TTC549 (cell line): ENCODE measurements around the gene TMEM94.
"Not testable (repeated sequence)": the region's sequence is repeated elsewhere in the genome, so short reads cannot be mapped to it uniquely, and the experiment has no call there.

Source experiments
- FAIRE-seq: peaks from 2 replicates; lab custom pipeline; 2012; peaks lifted over from hg19 to GRCh38; lab: Jason Lieb, UNC

The TMEM94 gene

GRCh38 chr17:75456417-75457046, at the start of gene TMEM94:
TSS of gene TMEM94 (plus strand) at chr17:75456635. CDS start at chr17:75471906, 15,271 bp downstream.
- peak; percentile 86 for FAIRE-seq

GRCh38 chr17:75407655-75408352, 48.6 kb upstream of the TMEM94 start:
- no peak for FAIRE-seq

- FAIRE-seq: no peak
Measured at GRCh38 chr17:75410141-75410540, 46.3 kb upstream of the TMEM94 start.

- no peak for FAIRE-seq
Measured at GRCh38 chr17:75411328-75412067, 44.9 kb upstream of the TMEM94 start.

- no peak for FAIRE-seq
Measured at GRCh38 chr17:75412455-75413317, 43.7 kb upstream of the TMEM94 start.

GRCh38 chr17:75414488-75414887, 41.9 kb upstream of the TMEM94 start:
- no peak for FAIRE-seq

GRCh38 chr17:75416006-75416405, 40.4 kb upstream of the TMEM94 start:
- no peak for FAIRE-seq

GRCh38 chr17:75417054-75417580, 39.3 kb upstream of the TMEM94 start:
- FAIRE-seq: no peak

GRCh38 chr17:75418531-75418930, 37.9 kb upstream of the TMEM94 start:
- FAIRE-seq: no peak

GRCh38 chr17:75428543-75429469, 27.6 kb upstream of the TMEM94 start:
- no peak for FAIRE-seq

- no peak for FAIRE-seq
Measured at GRCh38 chr17:75430159-75430974, 26.1 kb upstream of the TMEM94 start.

- no peak for FAIRE-seq
Measured at GRCh38 chr17:75433218-75433783, 23.1 kb upstream of the TMEM94 start.

GRCh38 chr17:75434433-75434832, 22.0 kb upstream of the TMEM94 start:
- not testable (repeated sequence) for FAIRE-seq

- FAIRE-seq: not testable (repeated sequence)
Measured at GRCh38 chr17:75437404-75437803, 19.0 kb upstream of the TMEM94 start.

- no peak for FAIRE-seq
Measured at GRCh38 chr17:75439287-75439686, 17.1 kb upstream of the TMEM94 start.

GRCh38 chr17:75440738-75441448, 15.5 kb upstream of the TMEM94 start:
- no peak for FAIRE-seq

- no peak for FAIRE-seq
Measured at GRCh38 chr17:75442168-75443103, 14.0 kb upstream of the TMEM94 start.

- FAIRE-seq: no peak
Measured at GRCh38 chr17:75445296-75445695, 11.1 kb upstream of the TMEM94 start.
